ENCODE measurements around the gene ZNF878.

ZNF878 gene

DNA sequence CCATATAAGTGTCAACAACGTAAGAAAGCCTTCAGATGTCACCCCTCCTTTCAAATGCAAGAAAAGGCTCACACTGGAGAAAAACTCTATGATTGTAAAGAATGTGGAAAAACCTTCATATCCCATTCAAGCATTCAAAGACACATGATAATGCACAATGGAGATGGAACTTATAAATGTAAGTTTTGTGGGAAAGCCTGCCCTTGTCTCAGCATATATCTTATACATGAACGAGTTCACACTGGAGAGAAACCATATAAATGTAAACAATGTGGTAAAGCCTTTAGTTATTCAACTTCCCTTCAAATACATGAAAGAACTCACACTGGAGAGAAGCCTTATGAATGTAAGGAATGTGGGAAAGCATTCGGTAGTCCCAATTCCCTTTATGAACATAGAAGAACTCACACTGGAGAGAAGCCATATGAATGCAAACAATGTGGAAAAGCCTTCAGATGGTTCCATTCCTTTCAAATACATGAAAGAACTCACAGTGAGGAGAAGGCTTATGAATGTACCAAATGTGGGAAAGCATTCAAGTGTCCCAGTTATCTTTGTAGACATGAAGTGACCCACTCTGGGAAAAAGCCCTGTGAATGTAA lies 22.9 kb upstream of the ZNF878 start:
- H3K9me3 ChIP-seq (replicated peaks; ENCODE audit: low read length) = peaks cover 66% of the 10 kb centered on the region
- H3K4me1 ChIP-seq (ENCODE audit: control insufficient read depth, insufficient read depth, low read length) = no peaks in the 10 kb centered on the region
- no peaks in the 10 kb centered on the region for H3K27me3 ChIP-seq (ENCODE audit: control insufficient read depth, insufficient read depth, low read length)
- H3K4me3 ChIP-seq (ENCODE audit: low read length) = no peak overlapping the region
- no peak overlapping the region for H3K4me2 ChIP-seq (ENCODE audit: low read length)
- H3K9ac ChIP-seq (ENCODE audit: low read depth, low read length) = no peak overlapping the region
- peaks cover 64% of the 10 kb centered on the region for H3K36me3 ChIP-seq (ENCODE audit: insufficient read depth, low read length)

DNA sequence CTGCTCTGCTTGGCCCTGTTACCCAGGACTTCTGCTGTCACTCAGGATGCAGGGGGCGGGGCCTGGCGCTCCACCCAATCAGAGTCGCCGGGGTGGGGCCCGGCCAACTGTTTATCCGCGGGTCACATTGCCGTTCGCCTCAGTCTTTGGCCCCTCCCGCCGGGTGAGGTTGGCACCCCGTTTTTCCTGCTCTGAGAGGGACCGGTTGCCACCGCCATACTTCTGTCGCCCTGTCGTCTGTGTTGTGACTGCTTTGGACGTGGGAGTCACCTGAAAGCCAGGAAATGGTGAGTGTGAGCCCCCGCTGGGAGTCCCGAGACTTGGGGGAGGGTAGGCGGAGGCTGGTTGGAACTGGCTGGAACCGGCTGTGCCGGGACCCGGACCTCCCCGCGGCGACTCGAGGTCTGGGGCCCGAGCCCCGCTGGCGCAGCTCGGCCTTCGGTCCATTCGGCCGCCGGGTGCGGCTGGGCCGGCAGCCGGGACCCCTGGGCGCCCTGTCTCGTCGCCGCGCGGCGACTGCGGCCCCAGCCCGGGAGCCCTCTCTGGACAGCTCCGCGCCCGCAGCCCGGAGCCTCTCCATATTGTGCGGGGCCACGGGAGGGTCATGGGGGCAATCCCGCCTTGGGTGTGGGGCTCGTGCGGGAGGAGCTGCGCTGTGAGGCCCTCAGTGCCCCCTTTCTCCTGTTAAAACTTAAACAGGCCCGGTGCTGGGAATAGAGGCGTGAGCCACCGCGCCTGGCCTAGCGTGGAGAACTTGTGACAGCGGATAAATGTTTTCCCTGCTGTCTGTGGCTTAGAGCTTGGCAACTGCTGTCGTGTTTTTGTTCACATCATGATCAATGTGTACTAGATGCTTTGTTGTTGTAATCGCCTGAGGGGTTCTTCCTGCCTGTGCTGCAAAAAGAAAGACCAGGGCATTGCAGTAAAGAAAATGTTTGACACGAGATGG lies 12.1 kb upstream of the ZNF878 start, which contains the start of gene ZNF844:
Gene ZNF844 (plus strand): TSS at position 142 of the 949 bp plus-strand sequence. CDS start 143 bp downstream, at position 285.
- peak within 1 kb of the TSS; percentile 77 for H3K4me2 ChIP-seq (ENCODE audit: low read length)
- H3K9me3 ChIP-seq (replicated peaks; ENCODE audit: low read length) = peaks cover 7% of the 10 kb centered on the region
- peaks cover 7% of the 10 kb centered on the region for H3K36me3 ChIP-seq (ENCODE audit: insufficient read depth, low read length)
- peaks cover 3% of the 10 kb centered on the region for H3K4me1 ChIP-seq (ENCODE audit: control insufficient read depth, insufficient read depth, low read length)
- H3K9ac ChIP-seq (ENCODE audit: low read depth, low read length) = peak within 1 kb of the TSS; percentile 96
- H3K27me3 ChIP-seq (ENCODE audit: control insufficient read depth, insufficient read depth, low read length) = no peaks in the 10 kb centered on the region
- H3K4me3 ChIP-seq (ENCODE audit: low read length) = peak within 1 kb of the TSS; percentile 87

DNA sequence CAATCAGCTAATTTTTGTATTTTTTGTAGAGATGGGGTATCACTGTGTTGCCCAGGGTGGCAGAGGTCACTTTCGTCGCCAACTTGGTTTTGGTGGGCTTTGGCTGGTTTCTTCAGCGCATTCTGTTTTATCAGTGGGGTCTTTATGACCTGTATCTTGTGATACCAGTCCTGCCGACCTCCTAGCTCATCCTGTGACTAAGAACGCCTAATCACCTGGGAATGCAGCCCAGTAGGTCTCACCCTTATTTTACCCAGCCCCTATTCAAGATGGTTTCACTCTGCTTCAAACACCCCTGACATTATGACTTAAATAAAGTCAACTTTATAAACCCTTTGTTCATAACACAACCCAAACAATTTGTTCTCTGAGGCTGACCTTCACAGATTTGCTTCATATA lies 3.0 kb upstream of the ZNF878 start:
- no peaks in the 10 kb centered on the region for H3K27me3 ChIP-seq (ENCODE audit: control insufficient read depth, insufficient read depth, low read length)
- H3K4me3 ChIP-seq (ENCODE audit: low read length) = no peak overlapping the region
- no peaks in the 10 kb centered on the region for H3K9me3 ChIP-seq (replicated peaks; ENCODE audit: low read length)
- H3K4me2 ChIP-seq (ENCODE audit: low read length) = no peak overlapping the region
- no peaks in the 10 kb centered on the region for H3K36me3 ChIP-seq (ENCODE audit: insufficient read depth, low read length)
- H3K9ac ChIP-seq (ENCODE audit: low read depth, low read length) = no peak overlapping the region
- peaks cover 3% of the 10 kb centered on the region for H3K4me1 ChIP-seq (ENCODE audit: control insufficient read depth, insufficient read depth, low read length)

- peak overlapping the region; percentile 79 for H3K9ac ChIP-seq (ENCODE audit: low read depth, low read length)
- peak overlapping the region; percentile 98 for H3K4me2 ChIP-seq (ENCODE audit: low read length)
- no peaks in the 10 kb centered on the region for H3K27me3 ChIP-seq (ENCODE audit: control insufficient read depth, insufficient read depth, low read length)
- peaks cover 3% of the 10 kb centered on the region for H3K4me1 ChIP-seq (ENCODE audit: control insufficient read depth, insufficient read depth, low read length)
- no peaks in the 10 kb centered on the region for H3K36me3 ChIP-seq (ENCODE audit: insufficient read depth, low read length)
- peak overlapping the region; percentile 88 for H3K4me3 ChIP-seq (ENCODE audit: low read length)
- H3K9me3 ChIP-seq (replicated peaks; ENCODE audit: low read length) = no peaks in the 10 kb centered on the region
These were observed 667 bp downstream of the ZNF878 start for GRCh38 chr19:12052091-12052496.

- Histone ChIP-seq H3K4me1 (ENCODE audit: control insufficient read depth, insufficient read depth, low read length) (peaks cover 3% of the 10 kb centered on the region), H3K9me3 (replicated peaks; ENCODE audit: low read length) (peaks cover 20% of the 10 kb centered on the region), H3K9ac (ENCODE audit: low read depth, low read length) (no peak overlapping the region), H3K4me2 (ENCODE audit: low read length) (no peak overlapping the region), H3K36me3 (ENCODE audit: insufficient read depth, low read length) (no peaks in the 10 kb centered on the region), H3K4me3 (ENCODE audit: low read length) (no peak overlapping the region), H3K27me3 (ENCODE audit: control insufficient read depth, insufficient read depth, low read length) (no peaks in the 10 kb centered on the region)
These were observed 4.9 kb downstream of the ZNF878 start for GRCh38 chr19:12047868-12048267.

- H3K36me3 ChIP-seq (ENCODE audit: insufficient read depth, low read length) = no peaks in the 10 kb centered on the region
- H3K4me3 ChIP-seq (ENCODE audit: low read length) = no peak overlapping the region
- no peaks in the 10 kb centered on the region for H3K4me1 ChIP-seq (ENCODE audit: control insufficient read depth, insufficient read depth, low read length)
- H3K27me3 ChIP-seq (ENCODE audit: control insufficient read depth, insufficient read depth, low read length) = no peaks in the 10 kb centered on the region
- H3K4me2 ChIP-seq (ENCODE audit: low read length) = no peak overlapping the region
- no peak overlapping the region for H3K9ac ChIP-seq (ENCODE audit: low read depth, low read length)
- H3K9me3 ChIP-seq (replicated peaks; ENCODE audit: low read length) = peaks cover 25% of the 10 kb centered on the region
These were observed 8.9 kb downstream of the ZNF878 start for GRCh38 chr19:12043752-12044422.

- H3K9me3 ChIP-seq (replicated peaks; ENCODE audit: low read length) = peaks cover 25% of the 10 kb centered on the region
- H3K4me1 ChIP-seq (ENCODE audit: control insufficient read depth, insufficient read depth, low read length) = no peaks in the 10 kb centered on the region
- no peaks in the 10 kb centered on the region for H3K36me3 ChIP-seq (ENCODE audit: insufficient read depth, low read length)
- H3K4me3 ChIP-seq (ENCODE audit: low read length) = no peak overlapping the region
- H3K9ac ChIP-seq (ENCODE audit: low read depth, low read length) = no peak overlapping the region
- no peaks in the 10 kb centered on the region for H3K27me3 ChIP-seq (ENCODE audit: control insufficient read depth, insufficient read depth, low read length)
- no peak overlapping the region for H3K4me2 ChIP-seq (ENCODE audit: low read length)
These were observed 9.9 kb downstream of the ZNF878 start for GRCh38 chr19:12042893-12043292.

DNA sequence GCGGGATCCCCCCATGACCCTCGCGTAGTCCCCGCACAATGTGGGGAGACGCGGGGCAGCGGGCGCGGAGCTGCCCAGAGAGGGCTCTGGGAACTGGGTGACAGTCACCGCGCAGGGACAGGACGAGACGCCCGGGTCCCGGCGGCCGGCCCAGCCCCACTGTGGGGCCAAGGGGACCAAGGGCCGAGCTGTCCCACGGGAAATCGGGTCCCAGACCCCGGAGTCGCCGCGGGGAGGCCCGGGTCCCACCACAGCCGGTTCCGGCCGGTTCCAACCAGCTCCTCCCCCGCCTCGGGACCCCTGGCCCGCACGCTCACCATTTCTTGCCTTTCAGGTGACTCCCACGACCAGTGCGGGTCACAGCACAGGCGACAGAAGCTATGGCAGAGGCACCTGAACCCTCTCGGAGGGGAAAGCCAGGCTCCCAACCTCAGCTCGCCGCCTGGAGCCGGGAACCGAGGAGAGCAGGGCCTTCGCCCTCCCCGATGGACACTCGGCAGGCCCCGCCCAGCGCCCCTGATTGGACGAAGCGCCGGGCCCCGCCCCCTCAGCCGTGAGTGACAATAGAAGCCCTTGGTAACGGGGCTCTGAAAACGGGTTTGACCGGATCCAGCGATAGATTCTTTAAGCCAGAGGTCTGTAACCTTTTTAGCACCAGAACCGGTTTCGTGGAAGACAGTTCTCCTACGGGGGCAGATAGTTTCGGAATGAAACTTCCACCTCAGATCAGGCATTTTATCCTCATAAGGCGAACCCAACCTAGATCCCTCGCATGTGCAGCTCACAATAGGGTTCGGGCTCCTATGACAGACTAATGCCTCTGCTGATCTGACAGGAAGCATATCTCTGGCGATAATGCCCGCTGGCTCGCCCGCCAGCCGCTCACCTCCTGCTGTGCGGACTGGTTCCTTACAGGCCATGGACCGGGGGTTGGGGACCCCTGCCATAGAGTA lies 17.3 kb downstream of the ZNF878 start, which contains the start of gene ZNF433:
Gene ZNF433 (minus strand): TSS at position 460 of the 953 bp plus-strand sequence. CDS start 140 bp downstream, at position 320.
- H3K4me3 ChIP-seq (ENCODE audit: low read length) = peak within 1 kb of the TSS; percentile 89
- H3K36me3 ChIP-seq (ENCODE audit: insufficient read depth, low read length) = no peaks in the 10 kb centered on the region
- peak within 1 kb of the TSS; percentile 96 for H3K9ac ChIP-seq (ENCODE audit: low read depth, low read length)
- H3K27me3 ChIP-seq (ENCODE audit: control insufficient read depth, insufficient read depth, low read length) = no peaks in the 10 kb centered on the region
- peaks cover 4% of the 10 kb centered on the region for H3K4me1 ChIP-seq (ENCODE audit: control insufficient read depth, insufficient read depth, low read length)
- H3K4me2 ChIP-seq (ENCODE audit: low read length) = peak within 1 kb of the TSS; percentile 89
- no peaks in the 10 kb centered on the region for H3K9me3 ChIP-seq (replicated peaks; ENCODE audit: low read length)

DNA sequence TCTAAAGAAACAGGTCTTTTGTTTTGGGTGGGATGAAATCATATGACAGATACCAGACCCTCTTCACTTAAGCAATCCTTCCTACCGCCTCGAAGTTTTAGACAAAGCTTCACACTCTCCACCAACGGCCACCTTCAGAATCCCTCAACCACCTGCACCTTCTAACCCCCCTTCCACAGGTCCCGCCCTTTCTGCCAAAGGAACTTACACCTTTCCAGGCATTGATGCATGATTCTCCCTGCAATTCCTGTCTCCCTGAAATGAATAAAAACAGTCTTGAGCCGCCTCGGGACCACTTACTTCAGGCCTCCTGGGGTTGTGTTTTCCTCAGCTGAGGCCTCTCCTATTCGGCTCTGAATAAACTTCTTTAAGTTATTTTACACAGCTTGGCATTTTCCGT lies 18.1 kb downstream of the ZNF878 start:
- H3K27me3 ChIP-seq (ENCODE audit: control insufficient read depth, insufficient read depth, low read length) = no peaks in the 10 kb centered on the region
- H3K4me1 ChIP-seq (ENCODE audit: control insufficient read depth, insufficient read depth, low read length) = peaks cover 4% of the 10 kb centered on the region
- H3K4me3 ChIP-seq (ENCODE audit: low read length) = peak overlapping the region; percentile 89
- no peaks in the 10 kb centered on the region for H3K9me3 ChIP-seq (replicated peaks; ENCODE audit: low read length)
- peak overlapping the region; percentile 89 for H3K4me2 ChIP-seq (ENCODE audit: low read length)
- H3K36me3 ChIP-seq (ENCODE audit: insufficient read depth, low read length) = no peaks in the 10 kb centered on the region
- peak overlapping the region; percentile 96 for H3K9ac ChIP-seq (ENCODE audit: low read depth, low read length)

GRCh38 chr19:12034198-12034597 lies 18.6 kb downstream of the ZNF878 start:
- Histone ChIP-seq H3K36me3 (ENCODE audit: insufficient read depth, low read length) (no peaks in the 10 kb centered on the region), H3K27me3 (ENCODE audit: control insufficient read depth, insufficient read depth, low read length) (no peaks in the 10 kb centered on the region), H3K4me3 (ENCODE audit: low read length) (peak overlapping the region; percentile 89), H3K9ac (ENCODE audit: low read depth, low read length) (peak overlapping the region; percentile 96), H3K4me2 (ENCODE audit: low read length) (peak overlapping the region; percentile 89), H3K4me1 (ENCODE audit: control insufficient read depth, insufficient read depth, low read length) (peaks cover 4% of the 10 kb centered on the region), H3K9me3 (replicated peaks; ENCODE audit: low read length) (no peaks in the 10 kb centered on the region)

Measured in skeletal muscle satellite cell (primary cell).